Bronchial epithelial cell (primary cell): Measurements from ENCODE around the gene UFC1. TPM values are rescaled to one million over a fixed set of nuclear protein-coding genes. Genes with fewer than 3 reads are reported as not detected.
A peak's percentile ranks its signal among the peaks of the same experiment; 100 is the strongest.

Source experiments
- DNase-seq: peaks from one replicate; pipeline ENCODE4 v3.0.0-alpha.2; 2010; ENCODE audit warnings: low read depth
- FAIRE-seq: peaks from 2 replicates; lab custom pipeline; 2011; peaks lifted over from hg19 to GRCh38; lab: Jason Lieb, UNC
- H3K27me3 ChIP-seq: 2 replicates; pipeline ENCODE4 v1.5.1; 2011; ENCODE audit warnings: low read length; ENCODE audit not compliant: control insufficient read depth, insufficient read depth
- H3K36me3 ChIP-seq: 2 replicates; pipeline ENCODE4 v1.5.1; 2011; ENCODE audit warnings: low read length; ENCODE audit not compliant: control insufficient read depth, insufficient read depth
- H3K4me3 ChIP-seq: 2 replicates; pipeline ENCODE4 v1.5.1; 2011; ENCODE audit warnings: mild to moderate bottlenecking, low read depth, low read length, control low read depth
- CTCF ChIP-seq: IDR thresholded peaks from 2 replicates; pipeline ENCODE4 v1.5.1; 2011; ENCODE audit warnings: mild to moderate bottlenecking, moderate library complexity, low read length, control low read depth, inconsistent platforms; ENCODE audit not compliant: insufficient read depth, severe bottlenecking
- total RNA-seq: library from RNA; depleted of rRNA; stranded (reverse); fragments of >200 nt; gene quantifications from 2 replicates; pipeline ENCODE4 v1.2.1, GENCODE V29; 2014

UFC1 gene
- total RNA-seq, 1 donor from 2014 or later, result 94.3 TPM

DNA sequence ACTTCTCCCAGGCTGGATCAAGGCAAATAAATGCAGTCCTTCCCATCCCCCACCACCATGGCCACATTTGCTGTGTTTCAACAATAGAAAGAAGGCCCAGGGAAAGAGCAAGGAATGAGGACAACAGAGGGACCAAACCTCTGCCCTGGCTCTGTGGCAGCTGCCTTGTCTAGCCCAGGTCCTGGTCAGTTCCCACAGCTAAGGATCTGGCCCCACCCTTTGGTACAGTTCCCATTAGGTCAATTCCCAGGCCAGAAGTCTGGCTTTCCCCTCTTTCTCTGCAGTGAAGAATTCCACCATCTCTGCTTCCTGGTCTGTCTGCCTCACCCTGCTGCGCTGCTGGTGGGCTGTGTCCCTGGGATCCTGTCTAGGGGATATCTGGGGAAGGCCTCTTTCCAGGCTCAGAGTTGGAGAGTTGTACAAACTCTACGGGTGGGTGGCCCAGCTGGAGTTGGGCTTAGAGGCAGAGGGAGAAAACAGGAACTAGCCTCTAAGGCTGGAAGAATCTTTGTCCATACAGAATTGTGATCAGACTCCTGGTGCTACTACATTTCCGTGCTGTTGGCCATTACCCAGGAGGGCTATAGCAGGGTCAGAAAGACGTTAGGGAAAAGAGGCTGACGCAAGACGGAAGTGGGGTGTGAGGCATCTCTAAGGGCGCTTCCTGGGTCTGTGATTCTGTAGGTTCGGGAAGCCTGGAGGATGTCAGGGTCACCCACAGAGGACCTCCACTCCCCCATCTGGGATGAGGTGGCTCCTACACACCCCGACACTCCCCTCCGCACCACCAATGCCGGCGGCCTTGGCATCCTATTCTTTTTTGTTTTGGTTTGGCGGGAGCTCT lies 47.4 kb downstream of the UFC1 start:
- Histone ChIP-seq H3K27me3 (no peaks in the 10 kb centered on the region), H3K36me3 (peaks cover 3% of the 10 kb centered on the region), H3K4me3 (no peak overlapping the region)
- FAIRE-seq (no peak), DNase-seq (no peak)
- no peak for TF ChIP-seq CTCF

GRCh38 chr1:161201836-161202712 lies 48.3 kb downstream of the UFC1 start, which contains the start of gene NDUFS2:
Gene NDUFS2, plus strand, starts transcription at chr1:161202367. Its CDS starts 19 bp downstream, at chr1:161202386.
- H3K4me3 ChIP-seq, result peak within 1 kb of the TSS; percentile 71
- TF ChIP-seq CTCF, result peak; percentile 26
- peak; percentile 64 for FAIRE-seq
- H3K36me3 ChIP-seq, result peaks cover 10% of the 10 kb centered on the region
- no peaks in the 10 kb centered on the region for H3K27me3 ChIP-seq
- DNase-seq, result peak; percentile 97

GRCh38 chr1:161206411-161207140 lies 52.8 kb downstream of the UFC1 start:
- FAIRE-seq, result no peak
- Histone ChIP-seq H3K27me3 (no peaks in the 10 kb centered on the region), H3K36me3 (peaks cover 24% of the 10 kb centered on the region), H3K4me3 (no peak overlapping the region)
- no peak for TF ChIP-seq CTCF
- DNase-seq, result no peak

DNA sequence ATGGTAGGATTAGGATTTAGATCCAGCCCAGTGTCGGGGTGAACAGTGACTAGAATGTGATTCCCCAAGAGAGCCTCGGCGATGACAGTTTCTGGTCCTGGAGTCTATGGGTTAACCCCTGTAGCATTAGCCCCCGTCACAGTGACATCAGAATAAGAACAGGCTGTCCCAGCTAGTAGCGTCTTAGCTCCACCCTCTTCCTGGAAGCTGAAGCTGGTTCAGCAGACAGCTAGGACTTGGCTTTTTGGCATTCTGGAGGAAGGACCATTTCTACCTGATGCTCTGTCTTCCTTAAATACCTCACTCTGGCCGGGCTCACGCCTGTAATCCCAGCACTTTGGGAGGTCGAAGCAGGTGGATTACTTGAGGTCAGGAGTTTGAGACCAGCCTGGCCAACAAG lies 53.4 kb downstream of the UFC1 start:
- no peak for FAIRE-seq

More for the DNA sequence above, 53.4 kb downstream of the UFC1 start:
- DNase-seq, result no peak
- no peak for TF ChIP-seq CTCF
- peaks cover 29% of the 10 kb centered on the region for H3K36me3 ChIP-seq
- H3K4me3 ChIP-seq, result no peak overlapping the region
- H3K27me3 ChIP-seq, result no peaks in the 10 kb centered on the region

Other genes starting within 250 kb of the UFC1 start
- gene ITLN2, start 199.2 kb upstream of the UFC1 start, total RNA-seq, result 0.26 TPM in 1 of 2 replicates, not detected in the other
- gene F11R, start 132.8 kb upstream of the UFC1 start, total RNA-seq, result 269 and 280 TPM in 2 replicates
- gene TSTD1, start 115.0 kb upstream of the UFC1 start, total RNA-seq, result 55.5 and 87.1 TPM in 2 replicates
- gene USF1, start 108.0 kb upstream of the UFC1 start, total RNA-seq, result 58.4 and 70.2 TPM in 2 replicates
- 1.3 and 3.1 TPM in 2 replicates for gene ARHGAP30, start 84.1 kb upstream of the UFC1 start, total RNA-seq
- 108 and 200 TPM in 2 replicates for gene NECTIN4, start 64.4 kb upstream of the UFC1 start, total RNA-seq
- 1.3 and 5.0 TPM in 2 replicates for gene KLHDC9, start 55.6 kb upstream of the UFC1 start, total RNA-seq
- 204 and 224 TPM in 2 replicates for gene PFDN2, start 35.9 kb upstream of the UFC1 start, total RNA-seq
- 40.5 and 58.2 TPM in 2 replicates for gene NIT1, start 35.9 kb upstream of the UFC1 start, total RNA-seq
- gene DEDD, start 21.3 kb upstream of the UFC1 start, total RNA-seq, result 26.9 and 31.9 TPM in 2 replicates
- 3.9 and 4.7 TPM in 2 replicates for gene USP21, start 5.5 kb downstream of the UFC1 start, total RNA-seq
- gene PPOX, start 12.4 kb downstream of the UFC1 start, total RNA-seq, result 10.0 and 11.0 TPM in 2 replicates
- 11.5 and 12.9 TPM in 2 replicates for gene B4GALT3, start 23.5 kb downstream of the UFC1 start, total RNA-seq
- under 0.01 TPM in 1 of 2 replicates, not detected in the other for gene ADAMTS4, start 45.1 kb downstream of the UFC1 start, total RNA-seq
- gene NDUFS2, start 48.4 kb downstream of the UFC1 start, total RNA-seq, result 131 and 132 TPM in 2 replicates
- 0.26 TPM in 2 replicates for gene FCER1G, start 61.3 kb downstream of the UFC1 start, total RNA-seq
- not detected in 2 replicates for gene APOA2, start 69.7 kb downstream of the UFC1 start, total RNA-seq
- gene TOMM40L, start 72.1 kb downstream of the UFC1 start, total RNA-seq, result 7.8 and 10.8 TPM in 2 replicates
- gene NR1I3, start 84.2 kb downstream of the UFC1 start, total RNA-seq, result not detected in 2 replicates
- gene PCP4L1, start 104.8 kb downstream of the UFC1 start, total RNA-seq, result 0.26 and 3.5 TPM in 2 replicates
- gene MPZ, start 156.0 kb downstream of the UFC1 start, total RNA-seq, result under 0.01 and 0.13 TPM in 2 replicates
- 14.8 and 15.0 TPM in 2 replicates for gene SDHC, start 160.4 kb downstream of the UFC1 start, total RNA-seq
- not detected in 2 replicates for gene CFAP126, start 213.9 kb downstream of the UFC1 start, total RNA-seq